Peyer's patch (tissue), 4 donors: ENCODE results near the gene LILRA2. TPM values are rescaled to one million over a fixed set of nuclear protein-coding genes. Genes with fewer than 3 reads are reported as not detected.
A peak's percentile ranks its signal among the peaks of the same experiment; 100 is the strongest.
"Not testable (repeated sequence)": the region's sequence is repeated elsewhere in the genome, so short reads cannot be mapped to it uniquely, and the experiment has no call there.

Source experiments
- DNase-seq, 3 donors: peaks; one replicate each; pipeline ENCODE4 v3.0.0-alpha.2; 2017 to 2019
- H3K27ac ChIP-seq, 4 donors: fragments of 200-600 bp; sonication (generic); one replicate each; pipeline ENCODE4 v1.5.1; 2016 to 2019
- H3K27me3 ChIP-seq, 2 donors: fragments of 200-600 bp; sonication (generic); one replicate each; pipeline ENCODE4 v1.5.1; 2019
- H3K36me3 ChIP-seq, 3 donors: fragments of 200-600 bp; sonication (generic); one replicate each; pipeline ENCODE4 v1.5.1; 2016 to 2019
- H3K4me1 ChIP-seq, 4 donors: fragments of 200-600 bp; sonication (generic); one replicate each; pipeline ENCODE4 v1.5.1; 2016 to 2019
- H3K4me3 ChIP-seq, 4 donors: fragments of 200-600 bp; sonication (generic); 1 replicate in 3 of 4; 2 replicates in 1 of 4; pipeline ENCODE4 v1.5.1; 2016 to 2019; ENCODE audit warnings: mild to moderate bottlenecking in 1 of 4
- H3K9me3 ChIP-seq, 4 donors: fragments of 200-600 bp; sonication (generic); one replicate each; pipeline ENCODE4 v1.5.1; 2016 to 2019; ENCODE audit warnings: mild to moderate bottlenecking in 1 of 4
- CTCF ChIP-seq, 6 experiments: fragments of 450-650 bp in 4 of 6; fragments of 200-600 bp in 2 of 6; sonication (generic) in 1 of 6; IDR thresholded peaks; one replicate each; pipeline ENCODE4 v1.5.1; 2017 to 2019; ENCODE audit warnings: antibody characterized with exemption in 6 of 6, mild to moderate bottlenecking in 3 of 6, moderate library complexity in 1 of 6
- POLR2A ChIP-seq, 2 donors: fragments of 450-650 bp; IDR thresholded peaks; one replicate each; pipeline ENCODE4 v1.5.1; 2017; ENCODE audit warnings: antibody characterized with exemption in 2 of 2, mild to moderate bottlenecking in 2 of 2, moderate library complexity in 2 of 2
- total RNA-seq, 4 donors: library from RNA; depleted of rRNA; stranded (reverse); fragments of >200 nt; gene quantifications; one replicate each; pipeline ENCODE4 v1.1.0, GENCODE V29; 2016

Gene LILRA2
- total RNA-seq, 4 donors from 2014 or later, result 0.80 to 1.7 TPM; not detected in 2

GRCh38 chr19:54572696-54573311 lies 786 bp upstream of the LILRA2 start:
- peak overlapping the region in 1 of 4 donors; percentile 10 for H3K27ac ChIP-seq
- H3K9me3 ChIP-seq, result no peaks in the 10 kb centered on the region
- H3K4me1 ChIP-seq, result no peaks in the 10 kb centered on the region
- peak in 1 of 3 donors; percentile 24 for DNase-seq
- no peak overlapping the region for H3K4me3 ChIP-seq
- no peaks in the 10 kb centered on the region for H3K27me3 ChIP-seq
- H3K36me3 ChIP-seq, result no peaks in the 10 kb centered on the region
- TF ChIP-seq POLR2A (IDR thresholded peaks at IDR 0.05) (no peak), CTCF (IDR thresholded peaks at IDR 0.05) (no peak)

- no peaks in the 10 kb centered on the region for H3K4me1 ChIP-seq
- peak overlapping the region in 1 of 4 donors; percentile 46 for H3K27ac ChIP-seq
- H3K9me3 ChIP-seq, result no peaks in the 10 kb centered on the region
- H3K36me3 ChIP-seq, result no peaks in the 10 kb centered on the region
- TF ChIP-seq CTCF (IDR thresholded peaks at IDR 0.05), result no peak
- TF ChIP-seq POLR2A (IDR thresholded peaks at IDR 0.05), result no peak
- no peak overlapping the region for H3K4me3 ChIP-seq
- no peak for DNase-seq
- H3K27me3 ChIP-seq, result no peaks in the 10 kb centered on the region
Measured at GRCh38 chr19:54574051-54574450, 461 bp downstream of the LILRA2 start.

GRCh38 chr19:54574527-54575056 lies 1.0 kb downstream of the LILRA2 start:
- Histone ChIP-seq H3K27ac (no peak overlapping the region), H3K9me3 (no peaks in the 10 kb centered on the region), H3K27me3 (no peaks in the 10 kb centered on the region), H3K4me1 (no peaks in the 10 kb centered on the region), H3K36me3 (no peaks in the 10 kb centered on the region), H3K4me3 (no peak overlapping the region)
- no peak for DNase-seq
- TF ChIP-seq CTCF (IDR thresholded peaks at IDR 0.05) (no peak), POLR2A (IDR thresholded peaks at IDR 0.05) (no peak)

- not testable (repeated sequence) for H3K4me3 ChIP-seq, H3K4me1 ChIP-seq, DNase-seq, H3K9me3 ChIP-seq, H3K36me3 ChIP-seq, H3K27ac ChIP-seq, H3K27me3 ChIP-seq
Measured at GRCh38 chr19:54575205-54575604, 1.6 kb downstream of the LILRA2 start.

- TF ChIP-seq CTCF (IDR thresholded peaks at IDR 0.05), result no peak
- no peak for TF ChIP-seq POLR2A (IDR thresholded peaks at IDR 0.05)
- no peaks in the 10 kb centered on the region for H3K4me1 ChIP-seq
- no peak for DNase-seq
Measured at GRCh38 chr19:54576411-54576976, 2.9 kb downstream of the LILRA2 start.

GRCh38 chr19:54577334-54577733 lies 3.7 kb downstream of the LILRA2 start:
- TF ChIP-seq CTCF (IDR thresholded peaks at IDR 0.05) (no peak), POLR2A (IDR thresholded peaks at IDR 0.05) (no peak)
- DNase-seq, result no peak
- no peak overlapping the region for H3K27ac ChIP-seq
- H3K4me1 ChIP-seq, result no peaks in the 10 kb centered on the region
- H3K4me3 ChIP-seq, result no peak overlapping the region
- no peaks in the 10 kb centered on the region for H3K36me3 ChIP-seq
- no peaks in the 10 kb centered on the region for H3K9me3 ChIP-seq
- no peaks in the 10 kb centered on the region for H3K27me3 ChIP-seq

More at GRCh38 chr19:54576411-54576976, 2.9 kb downstream of the LILRA2 start:
- Histone ChIP-seq H3K4me3 (no peak overlapping the region), H3K27me3 (no peaks in the 10 kb centered on the region), H3K9me3 (no peaks in the 10 kb centered on the region), H3K36me3 (no peaks in the 10 kb centered on the region), H3K27ac (no peak overlapping the region)

- H3K4me1 ChIP-seq, result not testable (repeated sequence)
Measured at GRCh38 chr19:54578268-54578667, 4.7 kb downstream of the LILRA2 start.

More at GRCh38 chr19:54578268-54578667, 4.7 kb downstream of the LILRA2 start:
- not testable (repeated sequence) for H3K27me3 ChIP-seq, H3K9me3 ChIP-seq, H3K36me3 ChIP-seq, H3K4me3 ChIP-seq, H3K27ac ChIP-seq, DNase-seq
